Astrocyte (in vitro differentiated cells and primary cell): ENCODE results near the gene EFNB3.

ENCODE experiments used
- EZH2 ChIP-seq: IDR thresholded peaks from 2 replicates; pipeline ENCODE4 v1.6.1; 2012; ENCODE audit warnings: mild to moderate bottlenecking, low read length, inconsistent platforms; ENCODE audit not compliant: insufficient read depth
- TF ChIP-seq, protein P1 (sequence below): IDR thresholded peaks from 2 replicates; pipeline ENCODE4 v1.5.1; 2011; ENCODE audit warnings: low read depth, mild to moderate bottlenecking, inconsistent platforms, low read length, moderate library complexity; ENCODE audit not compliant: insufficient read depth

DNA sequence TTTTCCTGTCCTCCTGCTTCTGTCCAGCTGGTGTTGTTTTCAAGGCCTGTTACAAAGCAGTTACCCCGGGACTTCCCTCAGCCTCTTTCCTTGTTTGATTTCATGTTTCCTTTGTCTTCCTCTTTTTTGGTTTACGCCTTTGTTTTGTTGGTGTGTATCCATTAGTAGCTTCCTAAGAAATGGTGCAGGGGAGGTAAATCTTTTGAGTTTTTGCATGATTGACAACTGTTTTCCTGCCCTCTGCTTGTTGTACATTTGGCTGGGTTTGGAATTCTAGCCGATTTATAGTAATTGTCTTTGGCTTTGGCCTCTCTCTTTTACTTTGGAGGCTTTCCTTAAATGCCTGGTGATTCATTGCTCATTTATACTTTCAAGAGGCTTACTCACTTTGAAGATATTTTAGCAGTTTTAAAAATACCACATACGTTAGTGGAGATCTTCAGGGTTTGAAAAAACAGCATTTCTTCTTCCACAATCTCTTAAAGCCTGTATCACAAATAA, 45.4 kb downstream of the EFNB3 start:
- TF ChIP-seq, protein P1, sequence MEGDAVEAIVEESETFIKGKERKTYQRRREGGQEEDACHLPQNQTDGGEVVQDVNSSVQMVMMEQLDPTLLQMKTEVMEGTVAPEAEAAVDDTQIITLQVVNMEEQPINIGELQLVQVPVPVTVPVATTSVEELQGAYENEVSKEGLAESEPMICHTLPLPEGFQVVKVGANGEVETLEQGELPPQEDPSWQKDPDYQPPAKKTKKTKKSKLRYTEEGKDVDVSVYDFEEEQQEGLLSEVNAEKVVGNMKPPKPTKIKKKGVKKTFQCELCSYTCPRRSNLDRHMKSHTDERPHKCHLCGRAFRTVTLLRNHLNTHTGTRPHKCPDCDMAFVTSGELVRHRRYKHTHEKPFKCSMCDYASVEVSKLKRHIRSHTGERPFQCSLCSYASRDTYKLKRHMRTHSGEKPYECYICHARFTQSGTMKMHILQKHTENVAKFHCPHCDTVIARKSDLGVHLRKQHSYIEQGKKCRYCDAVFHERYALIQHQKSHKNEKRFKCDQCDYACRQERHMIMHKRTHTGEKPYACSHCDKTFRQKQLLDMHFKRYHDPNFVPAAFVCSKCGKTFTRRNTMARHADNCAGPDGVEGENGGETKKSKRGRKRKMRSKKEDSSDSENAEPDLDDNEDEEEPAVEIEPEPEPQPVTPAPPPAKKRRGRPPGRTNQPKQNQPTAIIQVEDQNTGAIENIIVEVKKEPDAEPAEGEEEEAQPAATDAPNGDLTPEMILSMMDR: no peak
- no peak for TF ChIP-seq EZH2
